T-helper 1 cell (primary cell): Measurements from ENCODE around the gene GJC3.
"Not testable (repeated sequence)": the region's sequence is repeated elsewhere in the genome, so short reads cannot be mapped to it uniquely, and the experiment has no call there.

ENCODE experiments used
- DNase-seq, 5 donors: peaks; one replicate each; pipeline ENCODE4 v3.0.0-alpha.2; 2012 to 2020

GJC3 gene

DNA sequence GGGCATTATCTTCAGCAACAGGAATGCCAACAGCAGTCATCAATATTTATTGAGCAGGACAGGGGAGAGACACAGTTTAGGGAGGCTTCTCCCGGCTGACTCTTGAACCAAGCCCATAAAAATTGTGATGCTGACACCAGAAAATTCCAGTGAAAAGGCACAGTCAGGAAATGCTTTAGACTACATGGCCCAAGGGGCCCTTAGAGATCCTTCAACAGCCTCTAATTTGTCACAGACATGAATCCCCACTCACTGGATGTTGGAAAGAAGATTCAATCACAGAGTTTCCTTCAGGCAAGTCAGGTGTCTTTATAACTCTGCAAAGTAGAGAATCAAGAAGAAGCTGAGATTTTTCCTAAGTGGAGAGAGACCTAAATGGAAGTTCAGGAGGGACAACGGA lies 1.2 kb downstream of the GJC3 start:
- DNase-seq, result no peak

DNA sequence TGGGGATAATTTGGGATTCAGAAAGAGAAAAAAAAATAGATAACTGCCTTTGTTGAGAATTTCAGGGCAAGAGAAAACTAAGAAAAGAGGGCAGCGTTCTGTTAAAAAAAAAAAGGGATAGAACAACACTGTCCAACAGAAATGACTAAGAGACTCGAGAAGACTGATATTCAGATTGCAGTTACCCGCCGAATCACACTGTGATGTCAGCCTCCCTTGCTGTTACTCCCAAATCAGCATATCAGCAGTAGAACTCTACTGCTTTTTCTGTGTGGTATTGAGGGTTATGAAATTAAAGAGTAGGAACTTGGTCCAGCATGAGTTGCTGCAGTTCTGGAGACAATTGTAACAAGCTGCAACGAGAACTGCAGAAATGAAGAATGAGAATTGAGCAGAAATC lies 1.9 kb downstream of the GJC3 start:
- no peak for DNase-seq

DNA sequence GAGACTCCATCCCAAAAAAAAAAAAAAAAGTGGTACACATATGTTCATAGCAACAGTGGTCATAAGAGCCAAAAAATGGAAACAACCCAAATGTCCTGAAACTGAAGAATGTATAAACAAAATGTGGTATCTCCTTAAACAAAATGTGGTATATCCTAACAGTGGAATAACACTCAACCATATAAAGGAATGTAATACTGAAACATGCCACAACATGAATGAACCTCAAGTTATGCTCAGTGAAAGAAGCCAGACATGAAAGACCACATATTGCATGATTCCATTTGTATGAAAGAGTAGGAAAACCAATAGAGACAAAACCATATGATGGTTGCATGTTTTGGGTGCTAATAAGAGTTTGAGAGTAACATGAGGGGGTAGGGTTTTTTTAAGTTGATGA lies 3.1 kb downstream of the GJC3 start:
- DNase-seq, result no peak

DNA sequence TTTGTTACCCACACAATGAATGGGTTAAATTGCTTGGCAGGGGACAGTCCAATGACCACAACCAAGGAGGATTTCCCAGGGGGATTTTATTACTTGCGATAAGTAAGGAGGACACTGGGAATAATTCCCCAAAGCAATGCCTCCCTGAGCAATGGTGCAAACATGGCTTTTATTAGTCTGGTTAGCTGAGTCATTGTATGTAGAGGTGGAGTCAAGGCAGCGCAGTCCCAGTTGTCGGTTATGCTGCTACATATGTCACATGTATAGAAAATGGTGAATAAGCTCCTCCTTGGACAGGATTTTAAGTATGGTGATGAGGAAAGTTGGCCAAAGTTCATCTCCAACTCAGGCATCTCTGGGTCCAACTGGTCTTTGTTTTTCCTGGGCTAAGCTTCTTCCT lies 6.2 kb downstream of the GJC3 start:
- DNase-seq, result no peak

DNA sequence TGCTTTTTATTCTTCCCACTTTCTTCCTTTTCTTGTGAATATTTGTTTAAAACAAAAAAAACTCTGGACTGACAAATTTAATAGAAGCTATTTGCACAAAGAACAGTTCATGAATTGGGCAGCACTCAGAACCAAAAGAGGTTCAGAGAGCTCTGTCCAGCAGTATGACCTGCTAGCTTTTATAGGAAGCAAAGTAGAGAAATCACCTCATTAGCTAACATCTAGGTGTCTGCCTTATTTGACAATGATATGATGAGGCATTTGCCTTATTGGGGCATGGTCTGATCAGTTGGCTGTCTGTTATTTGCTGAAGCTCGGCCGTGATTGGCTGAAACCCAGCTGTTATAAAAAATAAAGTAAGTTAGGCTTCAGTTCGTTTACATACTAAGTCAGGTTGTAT lies 9.3 kb downstream of the GJC3 start:
- DNase-seq, result no peak

DNA sequence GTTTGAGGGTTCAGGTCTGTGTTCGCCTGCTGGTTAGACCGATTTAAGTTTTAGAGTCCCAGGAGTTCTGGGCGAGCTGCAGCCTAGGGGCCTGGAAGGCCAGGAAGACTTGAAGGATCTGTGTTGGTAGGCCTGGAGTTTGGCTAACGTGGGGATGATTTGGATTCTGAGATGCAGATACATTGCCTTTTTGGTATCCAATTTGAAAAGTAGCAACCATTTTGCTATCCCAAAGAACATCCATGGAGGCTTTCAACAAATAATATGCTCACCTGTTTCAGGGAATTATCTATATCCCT lies 9.7 kb downstream of the GJC3 start:
- no peak for DNase-seq

DNA sequence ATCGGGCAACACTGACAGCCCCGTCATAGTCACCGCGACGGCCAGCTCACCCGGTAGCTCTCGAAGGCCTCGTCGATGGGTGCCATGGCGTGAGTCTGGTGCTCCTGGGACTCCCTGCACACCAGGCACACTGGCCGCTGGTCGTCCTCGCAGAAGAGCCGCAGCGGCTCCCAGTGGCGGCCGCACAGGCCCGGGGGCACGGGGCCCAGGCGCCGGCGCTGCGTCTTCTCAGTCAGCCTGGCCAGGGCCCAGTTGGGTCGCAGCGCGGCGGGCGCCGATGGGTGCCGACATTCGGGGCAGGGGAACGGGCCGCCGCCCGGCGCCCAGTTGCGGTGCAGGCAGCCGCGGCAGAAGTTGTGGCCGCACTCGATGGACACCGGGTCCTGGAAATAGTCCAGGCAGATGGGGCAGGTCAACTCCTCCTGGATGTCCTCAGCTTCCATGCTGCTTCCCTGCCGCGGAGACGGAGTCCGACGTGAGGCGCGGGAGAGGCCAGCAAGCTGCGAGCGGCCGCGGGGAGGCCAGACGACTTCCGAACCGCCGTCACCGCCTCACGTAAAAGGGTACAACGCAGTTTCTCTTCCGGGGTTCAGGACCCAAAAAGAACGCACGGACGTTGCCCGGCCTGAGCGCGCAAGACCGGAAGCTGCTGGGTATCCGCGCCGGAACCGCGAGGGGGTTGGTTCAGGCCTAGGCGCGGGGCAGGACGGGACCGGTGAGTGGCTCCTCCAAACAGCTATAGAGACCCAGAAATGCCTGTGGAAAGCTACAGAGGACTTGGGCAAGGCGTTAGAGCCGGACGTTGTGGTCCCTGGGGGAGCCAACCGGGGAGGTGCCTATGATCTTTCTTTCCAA lies 10.2 kb downstream of the GJC3 start, which contains the start of gene TRIM4:
Gene TRIM4, minus strand, starts transcription at position 572 of the 855 bp plus-strand sequence. Its CDS starts 129 bp downstream, at position 443.
- DNase-seq, result peak; percentile 76 to 95 (median 82)

DNA sequence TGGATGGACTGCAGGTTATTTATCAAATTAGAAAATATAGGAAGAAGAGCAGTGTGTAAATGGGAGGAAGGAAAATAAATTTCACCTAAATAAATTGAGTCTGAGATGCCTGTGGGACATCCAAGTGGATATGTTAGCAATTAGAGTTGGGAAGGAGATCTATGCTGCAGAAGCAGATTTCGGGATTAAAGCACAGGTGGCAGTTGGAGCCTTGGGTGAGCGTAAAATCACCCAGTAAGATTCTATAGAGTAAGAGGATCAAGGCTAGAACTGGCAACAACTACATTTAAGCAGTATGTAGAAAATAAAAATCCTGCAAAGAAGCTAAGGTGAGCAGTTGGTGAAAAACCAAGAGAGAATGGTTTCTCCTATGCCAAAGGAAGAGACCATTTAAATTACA lies 18.4 kb downstream of the GJC3 start:
- DNase-seq, result no peak

DNA sequence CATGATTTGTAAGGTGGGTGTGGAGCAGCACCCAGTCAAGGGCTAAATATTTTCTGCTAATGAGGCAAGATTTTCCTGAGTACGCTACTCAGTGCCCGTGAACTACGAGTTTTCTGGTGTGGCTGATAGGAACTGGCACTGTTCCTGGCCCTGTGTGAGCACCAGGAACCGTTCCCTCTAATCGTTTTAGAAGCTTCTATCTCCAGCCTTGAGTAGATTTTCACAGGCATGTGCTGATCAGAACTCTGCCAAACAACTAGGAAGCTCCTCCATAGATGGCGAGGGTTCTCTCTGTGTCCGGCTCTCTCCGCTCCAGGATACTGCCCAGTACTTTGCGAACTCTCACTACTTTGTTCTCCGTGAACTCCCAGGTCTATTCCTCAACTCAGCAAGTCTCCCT lies 27.8 kb downstream of the GJC3 start:
- DNase-seq, result no peak

DNA sequence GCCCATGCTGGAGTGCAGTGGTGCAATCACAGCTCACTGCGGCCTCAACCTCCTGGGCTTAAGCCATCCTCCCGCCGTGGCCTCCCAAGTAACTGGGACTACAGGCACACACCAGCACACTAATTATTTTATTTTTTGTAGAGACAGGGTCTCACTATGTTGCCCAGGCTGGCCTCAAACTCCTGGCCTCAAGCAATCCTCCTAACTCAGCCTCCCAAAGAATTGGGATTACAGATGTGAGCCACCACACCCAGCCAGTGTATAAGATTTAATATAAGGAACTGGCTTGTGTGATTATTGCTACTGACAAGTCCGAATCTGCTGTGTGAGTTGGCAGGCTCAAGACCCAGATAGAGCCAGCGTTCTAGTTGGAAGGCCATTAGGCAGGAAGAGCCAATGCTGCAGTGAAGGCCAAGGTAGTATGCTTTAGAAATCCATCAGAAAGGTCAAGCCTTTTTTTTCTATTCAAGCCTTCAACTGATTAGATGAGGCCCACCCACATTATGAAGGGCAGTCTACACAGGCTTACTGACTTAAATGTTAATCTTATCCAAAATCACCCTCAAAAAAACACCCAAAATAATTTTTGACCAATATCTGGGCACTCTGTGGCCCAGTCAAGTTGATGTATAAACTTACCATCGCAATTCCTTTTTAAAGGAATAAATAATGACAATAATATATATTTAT lies 29.4 kb downstream of the GJC3 start:
- no peak for DNase-seq

DNA sequence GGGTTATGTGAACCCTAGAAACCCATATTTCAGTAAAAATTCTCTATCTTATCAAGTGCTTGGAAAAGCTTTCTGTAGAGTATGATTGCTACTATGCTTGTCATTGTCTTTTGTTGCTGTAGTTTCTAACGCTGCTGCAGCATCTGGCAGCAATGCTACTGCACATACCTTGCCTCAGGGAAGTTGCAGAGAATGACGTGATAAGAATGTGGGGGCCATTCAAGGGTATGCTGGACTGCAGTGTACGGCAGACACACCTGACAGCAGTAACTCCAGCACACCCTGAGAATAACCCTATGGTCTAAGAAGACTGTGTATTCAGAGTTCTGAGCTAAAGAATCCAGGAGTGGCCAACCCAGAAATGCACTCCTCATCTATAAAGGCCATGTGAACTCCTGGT lies 30.6 kb downstream of the GJC3 start:
- DNase-seq, result no peak

DNA sequence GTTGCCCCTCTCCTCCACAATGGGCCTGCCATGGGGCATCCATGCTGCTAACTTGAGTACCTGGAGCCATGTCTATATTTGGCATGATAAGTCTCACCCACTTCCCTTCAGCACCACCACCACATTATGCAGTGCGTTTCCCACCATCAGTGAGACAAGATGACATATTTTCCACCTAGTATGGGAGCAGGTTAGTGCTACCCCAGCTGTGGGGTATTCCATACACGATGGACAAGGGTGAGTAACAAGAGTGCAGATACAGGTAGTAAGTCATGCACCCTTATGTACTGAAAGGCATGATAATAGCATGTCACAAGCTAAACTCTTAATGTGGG lies 31.4 kb downstream of the GJC3 start:
- DNase-seq, result no peak

DNA sequence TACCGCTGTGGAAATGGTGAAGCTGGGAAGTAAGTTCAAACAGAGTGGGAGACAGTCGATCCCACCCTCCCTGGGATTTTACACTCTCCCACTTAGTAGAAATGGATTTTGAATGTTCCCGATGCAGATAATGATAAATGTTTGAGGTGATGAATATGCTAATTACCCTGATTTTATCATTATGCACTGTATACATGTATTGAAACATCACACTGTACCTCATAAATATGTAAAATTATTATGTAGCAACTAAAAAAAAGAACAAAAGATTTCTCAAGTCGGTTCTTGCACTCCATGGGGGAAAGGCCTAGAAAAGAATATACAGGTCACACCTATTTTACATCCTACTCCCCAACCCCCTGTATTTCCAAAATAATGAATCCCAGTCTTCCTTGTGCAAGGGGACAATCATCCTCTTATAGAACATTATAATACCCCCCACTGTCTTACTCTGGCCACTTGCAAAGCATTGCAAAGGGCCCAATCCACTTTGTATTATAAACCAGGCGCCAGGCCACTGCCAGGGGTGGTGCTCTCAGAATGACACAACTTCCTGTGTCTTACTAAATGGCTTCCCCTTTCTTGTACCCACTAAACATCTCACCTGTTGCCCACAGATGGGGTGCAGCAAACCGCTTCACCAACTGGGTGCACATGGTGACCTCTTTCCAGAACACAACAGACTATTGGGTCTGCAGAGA lies 31.9 kb downstream of the GJC3 start:
- DNase-seq, result peak in 1 of 5 donors; percentile 13

DNA sequence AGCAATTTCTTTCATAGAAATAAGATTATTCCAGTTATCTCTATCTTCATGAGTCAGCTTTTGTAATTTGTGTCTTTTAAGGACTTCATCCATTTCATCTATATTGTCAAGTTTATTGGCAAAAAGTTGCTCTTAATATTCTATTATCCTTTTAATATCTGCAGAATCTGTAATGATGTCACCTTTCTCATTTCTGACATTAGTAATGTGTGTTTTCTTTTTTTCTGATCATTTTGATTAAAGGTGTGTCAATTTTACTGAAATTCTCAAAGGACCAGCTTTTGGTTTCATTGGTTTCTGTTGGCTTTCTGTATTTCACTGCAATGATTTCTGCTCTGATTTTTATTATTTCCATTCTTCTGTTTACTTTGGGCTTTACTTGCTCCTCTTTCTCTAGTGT lies 34.7 kb downstream of the GJC3 start:
- DNase-seq, result no peak

DNA sequence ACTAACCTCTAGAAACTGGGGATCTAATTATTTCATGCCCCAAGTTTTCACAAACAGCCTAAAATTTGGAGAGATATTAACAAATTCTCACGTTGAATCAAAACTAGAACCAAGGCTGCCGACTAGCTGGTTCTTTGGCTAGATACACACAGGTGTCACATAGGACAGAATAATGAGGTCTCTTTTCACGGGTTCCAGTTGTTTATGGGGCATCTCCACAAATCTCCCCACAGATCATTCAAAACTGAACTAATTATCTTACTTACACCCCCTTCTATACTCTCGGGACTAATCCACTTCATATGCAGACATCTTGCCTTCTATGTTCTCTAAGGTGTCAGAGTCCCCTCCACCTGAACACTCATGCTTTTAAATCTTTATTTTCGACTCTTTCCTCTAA lies 36.1 kb downstream of the GJC3 start:
- DNase-seq, result no peak

DNA sequence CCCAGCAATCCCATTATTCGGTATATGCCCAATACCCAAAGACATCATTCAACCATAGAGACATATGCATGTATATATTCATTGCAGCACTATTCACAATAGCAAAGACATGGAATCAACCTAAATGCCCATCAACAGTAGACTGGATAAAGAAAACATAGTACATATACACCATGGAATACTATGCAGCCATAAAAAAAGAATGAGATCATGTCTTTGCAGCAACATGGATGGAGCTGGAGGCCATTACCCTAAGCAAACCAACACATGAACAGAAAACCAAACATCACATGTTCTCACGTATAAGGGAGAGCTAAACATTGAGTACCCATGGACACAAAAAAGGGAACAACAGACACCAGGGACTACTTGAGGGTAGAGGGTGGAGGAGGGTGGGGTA lies 39.1 kb downstream of the GJC3 start:
- DNase-seq, result not testable (repeated sequence)

DNA sequence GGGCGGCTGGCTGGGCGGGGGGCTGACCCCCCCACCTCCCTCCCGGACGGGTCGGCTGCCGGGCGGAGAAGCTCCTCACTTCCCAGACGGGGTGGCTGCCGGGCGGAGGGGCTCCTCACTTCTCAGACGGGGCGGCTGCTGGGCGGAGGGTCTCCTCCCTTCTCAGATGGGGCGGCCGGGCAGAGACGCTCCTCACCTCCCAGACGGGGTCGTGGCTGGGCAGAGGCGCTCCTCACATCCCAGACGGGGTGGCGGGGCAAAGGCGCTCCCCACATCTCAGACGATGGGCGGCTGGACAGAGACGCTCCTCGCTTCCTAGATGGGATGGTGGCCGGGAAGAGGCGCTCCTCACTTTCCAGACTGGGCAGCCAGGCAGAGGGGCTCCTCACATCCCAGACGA lies 41.1 kb downstream of the GJC3 start:
- not testable (repeated sequence) for DNase-seq

DNA sequence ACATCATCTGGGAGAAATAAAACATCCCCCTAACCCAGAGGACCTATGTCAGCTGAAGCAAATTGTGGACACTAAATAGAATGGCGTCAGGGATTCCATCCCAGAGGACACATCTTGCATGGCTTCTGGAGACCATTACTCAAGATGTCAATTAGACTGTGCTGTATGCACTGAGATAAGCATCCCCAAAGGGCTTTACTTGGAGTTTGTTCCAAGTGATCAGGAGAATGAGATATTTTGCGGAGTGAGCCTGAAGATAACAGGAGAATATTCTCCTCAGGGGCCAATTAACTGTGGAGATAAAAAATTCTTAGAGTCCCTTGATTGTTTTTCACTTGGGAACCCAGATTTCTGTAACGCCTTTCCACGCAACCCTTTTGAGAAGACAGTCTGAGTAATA lies 48.0 kb downstream of the GJC3 start:
- DNase-seq, result no peak

DNA sequence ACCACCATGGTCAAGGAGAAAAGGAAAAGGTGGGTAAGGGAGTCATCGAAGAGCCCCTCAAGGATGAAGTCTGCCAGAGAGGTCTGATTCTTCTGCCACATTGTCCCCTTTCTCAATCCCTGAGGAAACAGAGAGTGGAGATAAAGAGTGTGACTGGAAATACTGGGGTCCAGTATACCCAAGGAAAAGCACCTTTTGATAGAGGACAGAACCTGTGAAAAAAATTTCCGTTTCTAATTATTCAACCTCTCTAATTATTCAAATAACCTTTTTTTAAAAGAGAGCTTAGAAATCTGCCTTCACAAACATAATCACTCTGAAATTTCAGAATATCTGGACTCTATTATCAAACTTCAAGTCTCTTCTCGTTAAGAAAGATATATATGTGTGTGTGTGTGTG lies 52.5 kb downstream of the GJC3 start, which contains the start of gene OR2AE1:
Gene OR2AE1, minus strand, starts transcription at position 101 of the 400 bp plus-strand sequence. Its CDS starts 0 bp downstream, at position 101.
- no peak for DNase-seq

DNA sequence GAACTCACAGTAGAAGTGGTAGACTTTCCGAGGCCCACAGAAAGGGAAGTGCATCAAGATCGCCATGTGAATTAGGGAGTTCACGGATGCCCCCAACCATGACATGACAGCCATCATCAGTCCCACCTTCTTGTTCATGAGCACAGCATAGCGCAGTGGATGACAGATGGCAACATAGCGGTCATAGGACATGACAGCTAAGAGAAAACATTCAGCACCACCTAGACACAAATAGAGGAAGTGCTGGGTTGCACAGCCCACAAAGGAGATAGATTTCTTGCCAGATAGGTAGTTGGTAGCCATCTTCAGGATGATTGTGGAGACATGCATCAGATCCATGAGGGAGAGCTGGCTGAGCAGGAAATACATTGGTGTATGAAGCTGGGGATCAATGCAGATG lies 52.9 kb downstream of the GJC3 start:
- no peak for DNase-seq
